ENCODE results near the gene AKR1C2.
"Not testable (repeated sequence)": the region's sequence is repeated elsewhere in the genome, so short reads cannot be mapped to it uniquely, and the experiment has no call there.

Gene AKR1C2

DNA sequence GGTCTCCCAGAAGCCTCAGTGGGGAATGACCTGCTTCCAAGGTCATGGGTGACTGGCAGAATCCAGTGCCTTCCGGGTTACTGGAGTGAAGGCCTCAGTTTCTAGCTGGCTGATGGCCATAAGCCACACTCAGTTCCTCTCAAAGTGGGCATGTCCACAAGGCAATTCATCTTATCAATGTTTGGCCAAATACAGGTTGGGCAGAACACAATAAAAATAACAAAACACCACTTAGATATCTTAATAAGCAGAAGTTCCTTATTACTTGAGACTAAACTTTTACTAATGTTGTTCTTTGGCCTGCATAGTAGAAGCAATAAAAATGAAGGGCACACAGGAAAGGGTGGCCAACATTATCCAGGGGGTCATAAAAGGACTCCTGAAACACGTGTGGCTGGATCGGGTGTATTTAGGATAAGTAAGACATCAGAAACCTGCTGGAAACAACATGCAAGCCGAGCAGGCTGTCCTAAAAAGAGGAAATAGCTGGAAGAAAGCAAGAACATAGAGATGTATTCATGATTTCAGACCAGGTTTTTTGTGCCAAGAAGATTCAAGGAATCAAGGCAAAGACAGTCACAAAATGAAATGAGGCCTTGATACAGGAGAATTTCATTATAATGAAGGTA is 19.6 kb upstream of the AKR1C2 start:
- DNase-seq: no peak

DNA sequence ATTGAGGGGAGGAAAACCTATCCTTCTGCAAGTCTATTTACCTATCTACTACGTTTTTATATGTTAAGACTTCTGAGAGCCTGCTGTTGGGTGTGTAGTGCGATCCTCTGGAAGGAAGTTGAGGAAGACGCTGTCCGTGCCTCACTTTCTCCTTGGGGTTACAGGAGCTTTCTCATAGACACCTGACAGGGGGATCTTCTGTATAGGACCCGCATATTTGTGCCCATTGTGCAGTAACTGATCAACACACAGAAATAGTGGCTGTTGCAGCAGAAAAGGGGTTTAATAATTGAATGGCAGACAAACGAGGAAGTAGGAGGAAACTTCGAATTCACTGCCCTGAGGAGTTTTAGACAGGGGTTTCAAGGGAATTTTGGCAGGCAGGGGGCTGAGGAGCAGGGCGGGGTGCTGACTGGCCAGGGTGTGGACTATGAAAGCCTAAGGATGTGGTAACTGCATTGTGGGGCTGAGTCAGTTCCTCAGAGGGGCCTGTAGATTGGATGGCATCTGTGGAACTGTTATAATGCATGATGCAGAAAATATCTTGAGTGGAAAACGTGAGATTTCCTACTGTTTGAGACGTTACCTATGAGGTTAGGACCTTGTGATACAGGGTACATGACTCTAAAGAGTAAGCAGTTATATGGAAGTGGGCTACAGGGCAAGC is 18.1 kb upstream of the AKR1C2 start:
- not testable (repeated sequence) for DNase-seq

GRCh38 chr10:5019770-5020612 is 16.3 kb upstream of the AKR1C2 start:
- not testable (repeated sequence) for DNase-seq

DNA sequence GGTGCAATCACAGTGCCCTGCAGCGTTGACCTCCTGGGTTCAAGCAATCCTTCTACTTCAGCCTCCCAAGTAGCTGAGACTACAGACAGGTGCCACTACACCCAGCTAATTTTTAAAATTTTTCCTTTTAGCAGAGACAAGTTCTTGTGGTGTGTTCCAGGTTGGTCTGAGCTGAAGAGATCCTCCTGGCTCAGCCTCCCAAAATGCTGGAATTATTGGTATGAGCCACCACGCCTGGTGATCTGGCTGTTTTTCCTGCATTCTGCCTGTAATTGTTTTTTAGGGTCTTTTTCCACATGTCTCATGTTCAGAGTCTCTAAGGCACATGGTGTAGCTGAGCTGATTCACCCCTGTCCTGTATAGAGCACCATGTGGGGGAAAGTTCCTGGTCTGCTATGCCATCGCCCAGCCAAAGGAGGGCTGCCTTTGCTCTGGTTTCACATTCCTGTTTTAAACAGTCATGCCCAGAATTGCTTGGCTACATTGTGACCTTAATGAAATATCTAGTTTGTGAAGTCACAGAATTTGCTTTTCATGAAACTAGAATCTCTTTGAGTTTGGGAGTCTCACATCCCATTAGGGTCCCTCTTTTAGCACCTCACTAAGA is 15.1 kb upstream of the AKR1C2 start:
- DNase-seq: not testable (repeated sequence)

DNA sequence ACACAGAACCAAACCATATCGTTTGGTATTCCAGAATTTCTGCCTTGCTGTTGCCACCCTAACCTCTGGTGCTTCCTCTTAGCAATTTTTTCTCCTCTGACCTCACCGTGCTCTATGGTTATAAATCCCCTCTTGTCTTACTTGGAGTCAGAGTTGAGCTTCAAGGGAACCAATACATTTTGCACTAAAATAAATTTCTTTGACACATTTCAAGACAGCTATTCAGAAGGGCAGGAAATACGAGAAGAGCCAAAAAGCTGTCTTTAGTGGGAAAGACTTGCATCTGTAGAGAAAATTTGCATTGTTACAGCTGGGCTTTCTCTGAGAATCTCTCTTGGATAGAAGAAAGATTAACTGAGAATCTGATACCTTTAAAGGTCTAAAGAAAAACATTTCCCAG is 14.5 kb upstream of the AKR1C2 start:
- DNase-seq: no peak

DNA sequence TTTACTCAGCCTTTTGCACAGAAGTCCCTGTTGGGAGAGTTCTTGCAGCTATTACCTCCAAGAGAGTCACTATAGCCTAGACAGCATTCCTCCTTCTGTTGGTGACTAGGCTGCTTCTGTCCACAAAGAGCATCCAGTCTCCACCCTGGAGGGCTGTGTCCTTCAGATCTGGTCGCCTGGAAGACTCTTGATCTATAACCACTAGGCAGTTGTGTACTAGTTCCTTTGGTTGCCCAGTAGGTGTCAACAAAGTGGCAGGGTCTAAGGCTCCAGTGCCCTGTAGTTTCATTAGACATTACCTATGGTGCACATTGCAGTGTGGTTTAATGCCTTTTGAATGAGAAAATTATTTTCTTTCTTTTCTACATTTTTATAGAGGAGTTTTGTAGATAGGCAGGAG is 11.3 kb upstream of the AKR1C2 start:
- no peak for DNase-seq

DNA sequence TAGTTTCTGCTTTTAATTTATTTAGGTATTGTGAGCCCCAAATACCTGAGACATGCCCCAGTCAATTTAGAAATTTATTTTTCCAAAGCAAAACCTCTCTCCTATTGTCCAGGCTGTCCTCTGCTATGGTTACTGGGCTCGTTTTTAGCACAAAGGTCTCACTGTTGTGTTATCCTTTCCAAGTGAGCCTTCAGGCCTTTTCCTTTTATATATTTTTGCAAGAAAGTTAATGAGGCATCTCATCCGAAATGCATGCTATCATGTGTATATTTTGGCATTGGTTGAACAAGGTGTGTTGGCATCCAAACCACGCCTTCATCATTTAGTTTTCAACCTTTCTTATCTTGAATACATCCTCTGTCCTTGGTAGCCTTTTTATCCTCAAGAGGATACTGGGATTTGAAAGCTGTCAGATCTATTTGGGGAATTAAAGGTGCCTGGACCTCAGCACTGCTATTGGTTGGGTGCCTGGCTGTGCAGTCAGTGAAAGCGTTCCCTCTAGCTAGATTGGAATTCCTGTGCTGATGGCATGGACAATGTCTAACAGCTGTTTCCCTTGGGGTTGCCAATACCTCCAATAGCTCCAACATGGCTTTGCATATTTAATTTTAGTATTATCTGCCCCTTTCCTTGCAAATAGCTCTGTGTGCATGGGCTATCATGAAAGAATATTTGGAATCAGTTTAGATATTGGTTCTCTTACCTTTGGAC is 10.7 kb upstream of the AKR1C2 start:
- DNase-seq: not testable (repeated sequence)

DNA sequence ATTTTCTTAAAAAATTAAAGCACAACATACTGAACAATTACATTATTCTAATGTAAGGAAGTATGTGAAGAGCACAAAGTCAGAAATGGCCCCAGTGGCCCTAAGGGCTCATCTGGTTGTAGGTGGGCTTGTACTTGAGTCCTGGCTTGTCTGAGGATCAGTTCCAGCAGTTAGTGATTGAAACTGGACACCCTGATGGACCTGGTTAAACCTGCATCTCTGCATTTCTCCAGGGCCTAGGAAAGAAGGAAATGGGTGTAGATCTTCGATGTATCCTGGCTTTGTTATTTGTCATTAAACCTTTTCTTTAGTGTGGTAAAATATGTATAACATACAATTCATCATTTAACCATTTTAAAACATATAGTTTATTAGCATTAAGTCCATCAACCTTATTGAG is 9.7 kb upstream of the AKR1C2 start:
- DNase-seq: no peak

DNA sequence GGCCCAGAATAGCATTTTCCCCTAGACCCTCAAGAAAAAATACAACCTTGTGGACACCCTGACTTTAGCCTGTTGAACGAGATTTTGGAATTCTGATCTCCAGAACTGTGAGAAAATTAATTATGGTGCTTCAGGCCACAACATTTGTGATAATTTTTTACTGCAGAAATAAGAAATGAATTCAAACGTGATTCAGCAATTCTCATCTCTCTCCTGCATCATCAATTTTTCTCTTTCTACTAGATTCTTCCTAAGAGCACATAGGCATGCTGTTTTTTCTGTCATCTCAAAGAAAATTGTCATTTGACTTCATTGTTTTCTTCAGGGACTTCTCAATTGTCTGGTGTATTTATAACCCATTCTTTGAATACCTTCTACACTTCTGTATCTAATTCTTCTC is 8.9 kb upstream of the AKR1C2 start:
- no peak for DNase-seq

DNA sequence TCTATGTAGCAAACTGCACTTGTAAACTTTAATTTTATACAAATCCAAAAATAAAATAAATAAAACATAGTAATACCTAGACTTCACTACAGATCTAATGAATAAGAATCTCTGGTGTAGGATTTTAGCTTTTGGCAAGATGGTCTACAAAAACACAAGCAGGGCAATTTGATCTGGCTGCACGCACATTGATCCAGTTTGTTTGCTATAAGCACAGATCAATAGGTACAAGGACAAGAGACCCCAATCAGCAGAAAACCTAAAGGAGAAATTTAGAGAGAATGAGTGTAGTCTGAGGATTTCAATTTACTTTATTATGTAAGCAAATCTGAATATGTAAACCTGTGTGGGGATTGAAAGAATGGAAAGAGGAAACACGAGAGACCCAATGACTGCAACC is 7.7 kb upstream of the AKR1C2 start:
- DNase-seq: not testable (repeated sequence)

DNA sequence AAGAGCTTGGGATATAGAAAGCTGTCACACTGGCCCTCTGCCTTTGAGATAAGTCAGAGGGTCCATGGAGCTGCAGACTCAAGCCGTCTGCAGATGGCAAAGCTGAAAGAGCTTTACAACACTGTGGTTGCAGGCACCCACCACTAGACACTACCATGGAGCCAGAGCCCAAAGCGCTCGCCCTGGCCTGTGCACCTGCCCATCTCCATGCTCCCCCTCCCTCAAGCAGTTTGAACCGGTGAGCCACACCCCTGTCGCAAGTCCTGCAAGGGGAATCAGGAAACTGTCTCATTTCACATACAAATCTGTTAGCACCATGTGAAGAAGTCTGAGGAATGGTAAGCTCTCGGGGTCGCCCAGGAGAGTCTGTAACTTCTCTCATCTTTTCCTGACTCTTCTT is 6.4 kb upstream of the AKR1C2 start:
- DNase-seq: not testable (repeated sequence)

- DNase-seq: not testable (repeated sequence)
Observed at GRCh38 chr10:5008857-5009548, 5.3 kb upstream of the AKR1C2 start.

- not testable (repeated sequence) for DNase-seq
Observed at GRCh38 chr10:5004501-5004900, 844 bp upstream of the AKR1C2 start.

GRCh38 chr10:5004030-5004385 is 351 bp upstream of the AKR1C2 start:
- DNase-seq: not testable (repeated sequence)

GRCh38 chr10:5002013-5002727 is 1.5 kb downstream of the AKR1C2 start:
- no peak for DNase-seq

DNA sequence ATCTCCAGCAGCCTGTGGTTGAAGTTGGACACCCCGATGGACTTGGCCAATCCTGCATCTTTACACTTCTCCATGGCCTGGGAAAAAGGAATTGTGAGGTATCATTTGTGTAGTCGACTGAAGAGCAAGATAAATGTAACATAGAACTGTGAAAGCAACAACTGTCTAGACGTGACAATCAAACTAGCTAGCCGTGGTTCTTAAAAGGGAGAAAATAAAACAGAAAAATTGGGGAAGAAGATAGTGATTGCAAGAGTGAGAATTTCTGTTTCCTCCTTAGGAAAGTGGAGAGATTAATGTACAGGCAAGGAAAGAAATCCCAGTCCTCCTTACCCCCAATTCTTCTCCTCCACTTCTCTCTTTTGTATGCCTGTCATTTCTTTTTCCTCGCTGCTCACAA is 5.0 kb downstream of the AKR1C2 start:
- DNase-seq: no peak

GRCh38 chr10:4994260-4994659 is 9.4 kb downstream of the AKR1C2 start:
- not testable (repeated sequence) for DNase-seq

DNA sequence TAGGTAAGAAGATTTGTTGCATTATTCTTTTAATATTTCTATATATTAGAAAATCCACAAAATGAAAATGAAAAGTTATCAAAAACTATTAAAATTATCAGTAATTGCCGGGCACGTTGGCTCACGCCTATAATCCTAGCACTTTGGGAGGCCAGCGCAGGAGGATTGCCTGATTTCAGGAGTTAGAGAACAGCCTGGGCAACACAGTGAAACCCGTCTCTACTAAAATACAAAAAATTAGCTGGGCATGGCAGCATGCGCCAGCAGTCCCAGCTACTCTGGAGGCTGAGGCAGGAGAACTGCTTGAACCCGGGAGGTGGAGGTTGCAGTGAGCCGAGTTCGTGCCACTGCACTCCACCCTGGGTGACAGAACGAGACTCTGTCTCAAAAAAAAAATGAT is 11.1 kb downstream of the AKR1C2 start:
- DNase-seq: not testable (repeated sequence)

- not testable (repeated sequence) for DNase-seq
Observed at GRCh38 chr10:4991463-4991862, 12.2 kb downstream of the AKR1C2 start.

GRCh38 chr10:4990217-4990616 is 13.4 kb downstream of the AKR1C2 start:
- no peak for DNase-seq

- not testable (repeated sequence) for DNase-seq
Observed at GRCh38 chr10:4988000-4988641, 15.5 kb downstream of the AKR1C2 start.

All from NCI-H1048 (cell line).